ENCODE data around the gene ABCB8.

ABCB8 gene

DNA sequence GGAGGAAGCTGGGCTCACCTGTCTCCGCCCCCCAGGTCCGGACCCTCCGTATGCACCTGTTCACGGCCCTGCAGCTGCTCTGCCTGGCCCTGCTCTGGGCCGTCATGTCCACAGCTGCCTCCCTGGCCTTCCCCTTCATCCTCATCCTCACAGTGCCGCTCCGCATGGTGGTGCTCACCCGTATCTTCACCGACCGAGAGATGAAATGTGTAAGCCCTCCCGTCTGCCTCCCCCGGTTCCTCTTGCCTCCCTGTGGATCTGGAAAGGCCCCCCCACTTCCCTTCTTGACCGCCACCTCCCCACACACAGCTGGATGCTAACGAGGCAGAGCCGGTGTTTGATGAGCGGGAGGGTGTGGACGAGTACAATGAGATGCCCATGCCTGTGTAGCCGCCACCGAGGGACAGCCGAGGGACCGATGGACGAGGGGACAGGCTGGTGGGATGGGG is 47.8 kb downstream of the ABCB8 start:
- DNase-seq = no peak

- DNase-seq = no peak
These were observed 48.8 kb downstream of the ABCB8 start for GRCh38 chr7:151076863-151077704.

- no peak for DNase-seq
These were observed 49.5 kb downstream of the ABCB8 start for GRCh38 chr7:151077705-151078232.

DNA sequence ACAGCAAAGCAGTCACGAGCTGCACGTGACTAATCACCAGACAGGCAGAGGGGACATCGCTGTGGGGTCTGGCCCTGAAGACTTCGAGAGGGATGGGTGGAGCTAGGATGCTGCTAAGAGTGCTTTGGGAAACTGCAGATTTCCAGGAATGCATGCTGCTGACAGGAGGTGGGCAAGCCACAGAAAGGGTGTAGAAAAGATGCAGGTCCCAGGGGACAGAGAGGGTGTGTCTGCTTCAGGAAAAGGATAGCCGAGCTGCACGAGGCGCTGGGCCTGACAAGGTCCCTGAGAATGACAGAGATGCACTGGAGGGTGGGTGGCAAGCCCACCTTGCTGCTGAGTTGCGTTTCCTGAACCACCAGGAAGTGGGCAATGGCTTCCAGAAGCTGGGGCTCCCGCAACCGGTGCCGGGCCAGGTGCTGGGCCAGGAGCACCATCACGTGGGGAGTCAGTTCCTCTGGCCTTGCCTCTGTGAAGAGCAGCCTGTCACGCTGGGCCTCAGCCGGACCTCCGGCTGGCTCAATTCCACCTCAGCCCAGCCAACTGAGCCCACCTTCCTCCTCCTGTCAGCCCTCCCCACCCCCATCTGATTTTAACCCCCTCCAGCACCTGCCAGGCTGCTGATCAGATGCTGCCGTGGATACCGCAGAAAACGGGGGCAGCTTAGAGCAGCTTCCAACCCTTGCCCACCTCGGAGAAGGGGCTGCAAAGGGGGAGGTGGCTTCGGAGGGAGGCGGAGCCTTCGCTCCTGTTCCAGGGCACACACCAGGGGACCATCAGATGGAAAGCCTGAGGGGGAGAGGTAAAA is 50.2 kb downstream of the ABCB8 start:
- no peak for DNase-seq

- no peak for DNase-seq
These were observed 51.1 kb downstream of the ABCB8 start for GRCh38 chr7:151079199-151079910.

GRCh38 chr7:151080067-151080521 is 51.8 kb downstream of the ABCB8 start:
- DNase-seq = no peak

GRCh38 chr7:151080522-151081169 is 52.4 kb downstream of the ABCB8 start, which contains the start of gene FASTK:
TSS of gene FASTK (minus strand) at chr7:151080809. CDS start at chr7:151080766, 43 bp downstream.
- peak; percentile 89 for DNase-seq

DNA sequence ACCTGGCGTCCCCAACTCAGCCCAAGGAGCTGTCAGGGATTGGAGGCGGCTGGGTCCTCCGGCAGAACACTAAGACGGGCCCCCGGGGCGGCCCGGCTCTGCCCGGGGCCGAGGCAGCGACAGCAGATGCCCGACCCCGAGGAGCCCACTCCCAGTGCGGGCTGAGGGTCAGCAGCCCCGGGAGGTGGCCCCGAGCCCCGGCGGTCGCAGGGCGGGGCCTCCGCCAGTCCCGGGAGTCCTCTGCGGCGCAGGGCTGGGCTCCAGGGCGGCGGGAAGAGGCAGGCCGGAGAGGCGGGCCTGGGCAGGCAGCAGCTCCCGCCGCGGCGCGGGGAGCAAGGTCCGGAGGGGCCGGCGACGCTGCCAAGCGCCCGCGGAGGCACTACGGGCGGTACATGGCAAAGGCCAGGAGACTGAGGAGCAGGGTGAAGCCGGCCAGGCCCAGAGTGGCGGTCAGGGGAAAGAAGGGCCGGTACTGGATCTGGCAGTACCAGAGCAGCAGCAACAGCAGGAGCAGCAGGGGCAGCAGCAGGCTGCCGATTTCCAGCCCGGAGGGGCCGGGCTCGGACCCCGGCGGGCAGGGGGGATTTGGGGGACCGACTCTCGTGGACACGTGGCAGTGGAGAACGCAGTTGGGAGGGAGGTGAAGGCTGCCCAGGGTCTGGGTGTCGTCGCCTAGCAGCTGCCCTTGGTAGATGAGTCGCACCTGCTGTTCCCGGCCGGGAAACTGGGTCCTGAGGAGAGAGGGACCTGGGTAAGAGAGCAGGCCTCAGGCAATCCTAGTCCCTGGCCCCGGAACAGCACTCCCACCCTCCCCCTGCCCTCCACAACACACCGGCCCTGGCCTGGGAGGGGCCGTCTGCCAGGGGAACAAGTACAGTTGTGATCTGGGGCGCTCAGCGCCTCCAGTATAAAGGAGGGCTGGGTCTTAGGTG is 53.2 kb downstream of the ABCB8 start:
- no peak for DNase-seq

- DNase-seq = no peak
These were observed 54.2 kb downstream of the ABCB8 start for GRCh38 chr7:151082141-151083070.

GRCh38 chr7:151083071-151083823 is 55.0 kb downstream of the ABCB8 start, which contains the start of gene TMUB1:
TSS of gene TMUB1 (minus strand) at chr7:151083493. CDS start at chr7:151082563, 930 bp downstream.
- DNase-seq = peak; percentile 91

- DNase-seq = no peak
These were observed 55.5 kb downstream of the ABCB8 start for GRCh38 chr7:151083824-151084160.

- DNase-seq = no peak
These were observed 57.1 kb downstream of the ABCB8 start for GRCh38 chr7:151085329-151085690.

DNA sequence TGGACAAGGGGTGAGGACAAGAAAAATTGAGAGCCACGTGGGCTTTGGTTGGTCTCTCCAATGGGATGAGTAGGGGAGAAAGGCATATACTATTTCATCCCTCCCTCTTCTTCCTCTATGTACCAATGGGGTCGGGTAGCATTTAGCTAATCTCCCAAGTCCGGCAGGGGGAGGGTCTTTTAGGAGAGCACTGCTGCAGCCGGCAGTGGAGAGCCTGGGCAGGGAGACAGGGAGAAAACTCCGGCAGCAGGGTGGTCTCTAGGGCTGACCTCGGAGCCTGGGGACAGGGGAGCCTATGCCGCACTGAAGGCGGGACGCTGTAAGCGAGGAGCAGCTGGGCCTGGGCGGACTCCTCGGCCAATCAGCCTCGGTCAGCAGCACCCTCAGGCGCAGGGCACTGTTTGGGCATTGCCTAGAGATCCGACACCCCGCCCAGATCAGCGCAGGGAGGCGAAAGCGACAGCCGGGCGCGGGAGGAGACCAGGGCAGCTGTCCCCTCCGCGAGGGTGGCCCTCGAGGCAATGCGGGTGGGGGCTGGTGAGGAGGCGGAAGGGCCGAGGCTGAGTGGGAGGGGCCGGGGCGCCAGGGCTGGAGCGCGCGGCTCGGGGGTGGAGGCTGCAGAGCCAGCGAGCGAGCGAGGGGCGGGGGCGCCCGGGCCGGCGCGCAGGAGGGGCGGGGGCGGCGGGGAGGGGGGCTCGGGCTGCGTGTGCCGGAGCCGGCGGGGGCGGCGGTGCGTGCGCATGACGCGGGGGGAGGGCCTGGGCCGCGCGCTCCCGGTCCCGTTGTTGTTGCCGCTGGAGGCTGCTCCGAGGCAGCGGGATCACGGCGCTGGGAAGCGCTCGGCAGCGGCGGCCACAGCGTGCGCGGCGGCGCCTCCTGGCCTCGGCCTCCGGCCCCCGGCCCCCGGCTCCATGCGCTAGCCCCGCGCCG is 57.7 kb downstream of the ABCB8 start, which contains the start of gene AGAP3:
Gene AGAP3 (plus strand): TSS at position 785 of the 930 bp plus-strand sequence. CDS start 267 bp downstream, outside the sequence.
- DNase-seq = peak; percentile 73

DNA sequence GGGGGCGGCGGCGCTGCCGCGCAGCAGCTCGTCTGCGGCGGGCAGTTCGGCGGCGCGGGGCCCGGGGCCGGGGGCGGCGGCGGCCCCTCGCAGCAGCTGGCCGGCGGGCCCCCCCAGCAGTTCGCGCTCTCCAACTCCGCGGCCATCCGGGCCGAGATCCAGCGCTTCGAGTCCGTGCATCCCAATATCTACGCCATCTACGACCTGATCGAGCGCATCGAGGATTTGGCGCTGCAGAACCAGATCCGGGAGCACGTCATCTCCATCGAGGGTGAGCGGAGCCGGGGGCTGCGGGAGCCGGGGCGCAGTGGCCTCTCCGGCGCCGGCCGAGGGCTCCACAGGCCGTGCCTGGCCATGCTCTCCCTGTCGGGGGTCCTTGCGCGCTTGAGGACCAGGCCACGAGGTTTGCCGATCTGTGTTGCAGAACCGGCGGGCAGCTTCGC is 58.6 kb downstream of the ABCB8 start:
- DNase-seq = peak; percentile 44

- peak; percentile 48 for DNase-seq
These were observed 59.2 kb downstream of the ABCB8 start for GRCh38 chr7:151087245-151088018.

GRCh38 chr7:151088019-151088855 is 60.0 kb downstream of the ABCB8 start:
- DNase-seq = no peak

Measured in CD4-positive, alpha-beta T cell treated with Interleukin-6 for 4 hours (primary cell).